ENCODE data around the gene TNFAIP8L1.

TNFAIP8L1 gene

GRCh38 chr19:4657835-4658234, 18.5 kb downstream of the TNFAIP8L1 start:
- no peak for TF ChIP-seq ZNF600 (tag by site-specific recombination; IDR thresholded peaks at IDR 0.05)
- TF ChIP-seq ZSCAN16 (tag by site-specific recombination; IDR thresholded peaks at IDR 0.05), result no peak
- TF ChIP-seq, protein P1, sequence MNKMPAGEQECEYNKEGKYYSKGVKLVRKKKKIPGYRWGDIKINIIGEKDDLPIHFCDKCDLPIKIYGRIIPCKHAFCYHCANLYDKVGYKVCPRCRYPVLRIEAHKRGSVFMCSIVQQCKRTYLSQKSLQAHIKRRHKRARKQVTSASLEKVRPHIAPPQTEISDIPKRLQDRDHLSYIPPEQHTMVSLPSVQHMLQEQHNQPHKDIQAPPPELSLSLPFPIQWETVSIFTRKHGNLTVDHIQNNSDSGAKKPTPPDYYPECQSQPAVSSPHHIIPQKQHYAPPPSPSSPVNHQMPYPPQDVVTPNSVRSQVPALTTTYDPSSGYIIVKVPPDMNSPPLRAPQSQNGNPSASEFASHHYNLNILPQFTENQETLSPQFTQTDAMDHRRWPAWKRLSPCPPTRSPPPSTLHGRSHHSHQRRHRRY (tag by site-specific recombination; IDR thresholded peaks at IDR 0.05), result no peak
- no peak for TF ChIP-seq YY1 (tag by site-specific recombination; IDR thresholded peaks at IDR 0.05)
- TF ChIP-seq ZNF776 (tag by site-specific recombination; IDR thresholded peaks at IDR 0.05; ENCODE audit: borderline replicate concordance), result no peak
- TF ChIP-seq ZNF548 (tag by site-specific recombination; IDR thresholded peaks at IDR 0.05), result no peak
- no peak for TF ChIP-seq ZNF768 (tag by site-specific recombination; IDR thresholded peaks at IDR 0.05)
- no peak for TF ChIP-seq ZNF518A (tag by site-specific recombination; conservative IDR thresholded peaks at IDR 0.05; ENCODE audit: low read depth)
- no peak for TF ChIP-seq ZNF184 (tag by site-specific recombination; IDR thresholded peaks at IDR 0.05)
- TF ChIP-seq MZF1 (tag by site-specific recombination; IDR thresholded peaks at IDR 0.05; ENCODE audit: borderline replicate concordance), result no peak
- no peak for TF ChIP-seq ZNF596 (tag by site-specific recombination; IDR thresholded peaks at IDR 0.05)
- TF ChIP-seq ZEB2 (tag by site-specific recombination; IDR thresholded peaks at IDR 0.05), result no peak
- TF ChIP-seq ZBTB20 (tag by site-specific recombination; IDR thresholded peaks at IDR 0.05), result no peak
- no peak for TF ChIP-seq ZNF341 (tag by site-specific recombination; IDR thresholded peaks at IDR 0.05; ENCODE audit: low read depth)
- TF ChIP-seq ZNF248 (tag by site-specific recombination; IDR thresholded peaks at IDR 0.05), result no peak
- H3K4me1 ChIP-seq (ENCODE audit: control insufficient read depth, insufficient read depth, low read length), result no peaks in the 10 kb centered on the region
- no peak overlapping the region for H3K27ac ChIP-seq (ENCODE audit: extremely low read depth, low read depth, low read length)
- CTCF ChIA-PET, result no interaction called here
- POLR2A ChIA-PET, result no interaction called here
- peaks cover 3 to 78% of the 10 kb centered on the region in 2 experiments; a peak in 2 of 3 replicates for H3K36me3 ChIP-seq (ENCODE audit: control insufficient read depth in 2 of 2, insufficient read depth in 1 of 2, low read length in 2 of 2)
- H3K4me3 ChIP-seq (ENCODE audit: low read depth, low read length), result no peak overlapping the region
- no peaks in the 10 kb centered on the region for H3K9me3 ChIP-seq (ENCODE audit: control insufficient read depth, insufficient read depth, low read depth, low read length)

- H3K4me1 ChIP-seq (ENCODE audit: control insufficient read depth, insufficient read depth, low read length), result no peaks in the 10 kb centered on the region
- peaks cover 3 to 82% of the 10 kb centered on the region in 2 experiments; a peak in 2 of 3 replicates for H3K36me3 ChIP-seq (ENCODE audit: control insufficient read depth in 2 of 2, insufficient read depth in 1 of 2, low read length in 2 of 2)
- CTCF ChIA-PET, result interaction anchor here (0.8 to 1.3 kb wide), 3 partner anchors 19 to 93 kb away, joined by 3 to 5 read pairs (median 5); no protein-coding TSS in a partner anchor
- H3K27ac ChIP-seq (ENCODE audit: extremely low read depth, low read depth, low read length), result no peak overlapping the region
- peak; percentile 71 for TF ChIP-seq CTCF (tag by site-specific recombination; IDR thresholded peaks at IDR 0.05)
- peak; percentile 35 for TF ChIP-seq ZNF654 (tag by site-specific recombination; IDR thresholded peaks at IDR 0.05; ENCODE audit: low read depth)
- 0 out of 2 replicates have a peak, but pooled peaks have one; percentile 26 for TF ChIP-seq ZNF121 (tag by site-specific recombination; IDR thresholded peaks at IDR 0.05)
- peak; percentile 19; the same call in 1 of the 2 replicates for TF ChIP-seq GLIS1 (tag by site-specific recombination; IDR thresholded peaks at IDR 0.05)
- no peak for TF ChIP-seq ZNF623 (tag by site-specific recombination; IDR thresholded peaks at IDR 0.05)
- TF ChIP-seq SCRT2 (tag by site-specific recombination; IDR thresholded peaks at IDR 0.05), result peak; percentile 58
- TF ChIP-seq ZNF677 (tag by site-specific recombination; IDR thresholded peaks at IDR 0.05), result no peak
- no peaks in the 10 kb centered on the region for H3K9me3 ChIP-seq (ENCODE audit: control insufficient read depth, insufficient read depth, low read depth, low read length)
- POLR2A ChIA-PET, result interaction anchor here (0.6 kb wide), 1 partner anchor 26 kb away, joined by 3 read pairs; no protein-coding TSS in a partner anchor
- no peak overlapping the region for H3K4me3 ChIP-seq (ENCODE audit: low read depth, low read length)
Observed at GRCh38 chr19:4660181-4660791, 21.0 kb downstream of the TNFAIP8L1 start.

All from HEK293 (cell line).